Kidney (tissue), 14 donors: ENCODE results near the gene TMC2. TPM values are rescaled to one million over a fixed set of nuclear protein-coding genes. Genes with fewer than 3 reads are reported as not detected.

Experiments used
- DNase-seq, 5 donors: peaks; one replicate each; pipeline ENCODE4 v3.0.0-alpha.2; 2013 to 2020
- FAIRE-seq: peaks from 2 replicates; lab custom pipeline; 2012; peaks lifted over from hg19 to GRCh38; lab: Jason Lieb, UNC
- H3K27ac ChIP-seq, 2 donors: one replicate each; pipeline ENCODE4 v1.7.0; 2013; ENCODE audit warnings: low read depth in 2 of 2, low read length in 2 of 2, inconsistent platforms in 1 of 2
- H3K27me3 ChIP-seq: one replicate; pipeline ENCODE4 v1.7.1; 2013; ENCODE audit warnings: low read length, inconsistent platforms; ENCODE audit not compliant: control insufficient read depth, insufficient read depth
- H3K36me3 ChIP-seq, 3 donors: one replicate each; pipeline versions ENCODE4 v1.7.0 to v1.7.1; 2013; ENCODE audit warnings: low read length in 3 of 3, control low read depth in 1 of 3, inconsistent platforms in 1 of 3; ENCODE audit not compliant: insufficient read depth in 3 of 3, control insufficient read depth in 2 of 3
- H3K4me1 ChIP-seq, 3 donors: one replicate each; pipeline versions ENCODE4 v1.7.0 to v1.7.1; 2013; ENCODE audit warnings: low read length in 3 of 3, inconsistent platforms in 1 of 3, low read depth in 1 of 3; ENCODE audit not compliant: control insufficient read depth in 2 of 3, insufficient read depth in 2 of 3
- H3K4me3 ChIP-seq, 3 donors: one replicate each; pipeline versions ENCODE4 v1.7.0 to v1.8.1; 2013; ENCODE audit warnings: low read length in 3 of 3, control low read depth in 1 of 3, inconsistent platforms in 1 of 3
- H3K9ac ChIP-seq, 3 donors: one replicate each; pipeline versions ENCODE4 v1.7.0 to v1.7.1; 2013; ENCODE audit warnings: low read length in 3 of 3, control low read depth in 1 of 3, inconsistent platforms in 1 of 3
- H3K9me3 ChIP-seq, 3 donors: one replicate each; pipeline versions ENCODE4 v1.7.0 to v1.7.1; 2013; ENCODE audit warnings: low read length in 3 of 3, control low read depth in 1 of 3, inconsistent platforms in 1 of 3; ENCODE audit not compliant: control insufficient read depth in 2 of 3, insufficient read depth in 1 of 3
- intact Hi-C: fragments of 100-400 bp; cut with DNase I; formaldehyde crosslinking; loops from one replicate; pipeline ENCODE4 v1.11.1; 2022
- polyA plus RNA-seq: library from polyadenylated mRNA; stranded (reverse); fragments of 350-450 nt; fragmentation: Illumina TruSeq; extraction: RNeasy Lipid Tissue Mini Kit (QIAGEN cat#74804); gene quantifications from one replicate; pipeline ENCODE4 v1.2.3, GENCODE V29; 2014; ENCODE audit warnings: low read depth, low replicate concordance; ENCODE audit not compliant: insufficient read depth
- total RNA-seq: library from RNA; stranded (reverse); fragmentation: NEBNext Ultra II Directional; extraction: Animal tissue kit (Norgen Biotek cat#: 25700); gene quantifications from one replicate; pipeline ENCODE4 v1.2.1, GENCODE V29; 2021
- TF ChIP-seq, protein P1 (sequence below): IDR thresholded peaks from 3 replicates; pipeline ENCODE4 v1.5.1; 2012; ENCODE audit warnings: mild to moderate bottlenecking, moderate library complexity, borderline replicate concordance; ENCODE audit not compliant: insufficient read depth; ENCODE audit errors: extremely low read depth
- donor health status: control.
- donor health status: control.
- donor health status: control.
- donor health status: control.
- donor health status: control.
- donor health status: DM: yes; HTN: yes; CAD: no.
- donor health status: Normal renal cell carcinoma (clear cell type).

The TMC2 gene
- total and polyA plus RNA-seq, 2 donors from 2014 or later = not detected

DNA sequence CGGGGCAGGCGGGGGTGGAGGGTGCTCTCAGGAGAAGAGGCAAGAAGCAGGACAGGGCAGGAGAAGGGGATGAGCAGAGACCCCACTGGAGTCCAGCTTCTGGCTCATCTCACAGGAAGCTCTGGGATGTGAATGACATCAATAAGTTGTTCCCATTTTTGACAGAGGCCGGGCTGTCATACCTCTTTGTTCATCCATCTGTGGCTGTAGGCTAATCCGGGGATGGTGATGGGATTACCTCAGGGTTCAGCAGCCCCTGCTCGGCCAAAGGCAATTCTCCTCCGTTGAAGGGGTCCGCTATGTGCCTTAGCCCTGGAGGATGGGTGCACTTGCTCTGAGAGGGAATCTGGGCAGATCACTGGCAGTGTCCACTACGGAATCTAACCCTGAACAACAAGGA lies 3.3 kb upstream of the TMC2 start:
- no peaks in the 10 kb centered on the region for H3K36me3 ChIP-seq
- no peak overlapping the region for H3K9ac ChIP-seq
- DNase-seq = no peak
- no peaks in the 10 kb centered on the region for H3K9me3 ChIP-seq
- H3K4me3 ChIP-seq = no peak overlapping the region
- no peak for FAIRE-seq
- H3K4me1 ChIP-seq = no peaks in the 10 kb centered on the region
- no peaks in the 10 kb centered on the region for H3K27me3 ChIP-seq
- TF ChIP-seq, protein P1, sequence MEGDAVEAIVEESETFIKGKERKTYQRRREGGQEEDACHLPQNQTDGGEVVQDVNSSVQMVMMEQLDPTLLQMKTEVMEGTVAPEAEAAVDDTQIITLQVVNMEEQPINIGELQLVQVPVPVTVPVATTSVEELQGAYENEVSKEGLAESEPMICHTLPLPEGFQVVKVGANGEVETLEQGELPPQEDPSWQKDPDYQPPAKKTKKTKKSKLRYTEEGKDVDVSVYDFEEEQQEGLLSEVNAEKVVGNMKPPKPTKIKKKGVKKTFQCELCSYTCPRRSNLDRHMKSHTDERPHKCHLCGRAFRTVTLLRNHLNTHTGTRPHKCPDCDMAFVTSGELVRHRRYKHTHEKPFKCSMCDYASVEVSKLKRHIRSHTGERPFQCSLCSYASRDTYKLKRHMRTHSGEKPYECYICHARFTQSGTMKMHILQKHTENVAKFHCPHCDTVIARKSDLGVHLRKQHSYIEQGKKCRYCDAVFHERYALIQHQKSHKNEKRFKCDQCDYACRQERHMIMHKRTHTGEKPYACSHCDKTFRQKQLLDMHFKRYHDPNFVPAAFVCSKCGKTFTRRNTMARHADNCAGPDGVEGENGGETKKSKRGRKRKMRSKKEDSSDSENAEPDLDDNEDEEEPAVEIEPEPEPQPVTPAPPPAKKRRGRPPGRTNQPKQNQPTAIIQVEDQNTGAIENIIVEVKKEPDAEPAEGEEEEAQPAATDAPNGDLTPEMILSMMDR = no peak
- no peak overlapping the region for H3K27ac ChIP-seq
- intact Hi-C loops = no loop called here

DNA sequence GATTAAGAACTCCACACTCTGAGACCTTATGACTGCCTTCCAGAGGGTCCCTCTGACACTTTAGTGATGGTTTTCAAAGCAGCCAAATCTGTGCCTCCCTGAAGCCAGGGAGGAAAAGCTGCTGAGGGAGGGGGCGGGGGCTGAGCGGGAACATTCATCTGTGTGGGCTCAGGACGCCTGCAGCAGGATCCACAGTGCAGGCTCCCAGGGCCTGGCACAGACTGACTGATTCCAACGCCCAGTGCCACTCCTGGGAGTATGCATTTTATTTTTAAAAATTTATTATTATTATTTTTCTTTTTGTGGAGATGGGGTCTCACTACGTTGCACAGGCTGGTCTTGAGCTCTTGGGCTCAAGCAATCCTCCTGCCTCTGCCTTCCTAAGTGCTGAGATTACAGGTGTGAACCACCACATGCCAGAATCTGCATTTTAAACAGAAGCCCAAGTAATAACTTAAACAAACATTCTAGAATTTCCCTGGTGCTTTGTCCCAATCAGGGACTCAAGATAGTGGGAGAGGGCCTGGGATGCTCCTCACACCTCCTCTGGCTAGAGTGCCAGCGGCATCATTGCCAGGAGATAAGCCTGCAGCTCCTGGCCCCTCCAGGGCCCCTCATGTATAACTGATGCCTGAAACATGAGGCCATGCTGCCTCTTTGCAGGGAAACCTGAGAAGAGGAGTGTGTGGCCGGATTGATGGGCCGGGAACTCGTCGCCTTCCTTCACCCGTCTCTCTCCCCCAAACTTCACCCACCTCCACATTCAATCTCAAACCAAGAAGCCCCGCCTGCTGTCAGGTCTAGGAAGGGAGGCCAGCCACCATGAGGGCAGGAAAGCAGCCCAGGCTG lies 438 bp upstream of the TMC2 start:
- Histone ChIP-seq H3K9me3 (no peaks in the 10 kb centered on the region), H3K36me3 (no peaks in the 10 kb centered on the region), H3K9ac (no peak overlapping the region), H3K4me1 (no peaks in the 10 kb centered on the region), H3K27me3 (no peaks in the 10 kb centered on the region), H3K4me3 (no peak overlapping the region), H3K27ac (no peak overlapping the region)
- intact Hi-C loops = no loop called here
- FAIRE-seq = no peak
- TF ChIP-seq, protein P1 = no peak
- DNase-seq = peak in 3 of 5 donors; percentile 58 to 63 (median 62)

GRCh38 chr20:2537101-2537500 lies 728 bp downstream of the TMC2 start:
- H3K27ac ChIP-seq = no peak overlapping the region
- no peak overlapping the region for H3K4me3 ChIP-seq
- no peaks in the 10 kb centered on the region for H3K9me3 ChIP-seq
- FAIRE-seq (no peak), DNase-seq (no peak)
- no peaks in the 10 kb centered on the region for H3K36me3 ChIP-seq
- TF ChIP-seq, protein P1 = no peak
- intact Hi-C loops = no loop called here
- no peaks in the 10 kb centered on the region for H3K4me1 ChIP-seq
- no peaks in the 10 kb centered on the region for H3K27me3 ChIP-seq
- H3K9ac ChIP-seq = no peak overlapping the region
